PC-9 (cell line): Measurements from ENCODE around the gene CCL22. TPM values are rescaled to one million over a fixed set of nuclear protein-coding genes. Genes with fewer than 3 reads are reported as not detected.

Source experiments
- BruUV-seq: library from RNA; stranded (reverse); fragments of 400-500 nt; replicated peaks from 2 replicates; lab custom pipeline; 2021; lab: Mats Ljungman, UMichigan
- CTCF ChIA-PET: fragments of 300-600 bp; sonication (Branson Sonifier 250); formaldehyde crosslinking; loops from one replicate; lab custom pipeline; 2022; ENCODE audit warnings: antibody characterized with exemption; lab: Charles Lee
- POLR2A ChIA-PET: fragments of 300-600 bp; sonication (Branson Sonifier 250); formaldehyde crosslinking; loops from one replicate; lab custom pipeline; 2022; ENCODE audit warnings: antibody characterized with exemption; ENCODE audit not compliant: unreplicated experiment; lab: Charles Lee
- DNase-seq, 2 experiments: peaks; one replicate each; pipeline versions ENCODE4 v3.0.0 to v3.0.0-alpha.2; 2015 to 2022; ENCODE audit warnings: mixed read lengths in 1 of 2
- H2AFZ ChIP-seq: fragments of 200-600 bp; sonication (generic); 2 replicates; pipeline ENCODE4 v1.8.1; 2017; ENCODE audit warnings: antibody characterized with exemption
- H3F3A ChIP-seq: fragments of 200-600 bp; sonication (generic); 2 replicates; pipeline ENCODE4 v1.8.1; 2017; ENCODE audit warnings: antibody characterized with exemption, mild to moderate bottlenecking, low read depth; ENCODE audit not compliant: insufficient read depth
- H3K27ac ChIP-seq: fragments of 200-600 bp; sonication (generic); 2 replicates; pipeline ENCODE4 v1.6.1; 2016; ENCODE audit warnings: mixed run types
- H3K27me3 ChIP-seq: fragments of 200-600 bp; sonication (generic); 2 replicates; pipeline ENCODE4 v1.6.1; 2016; ENCODE audit warnings: low read depth, mixed run types; ENCODE audit not compliant: insufficient read depth
- H3K36me3 ChIP-seq: fragments of 200-600 bp; sonication (generic); 2 replicates; pipeline ENCODE4 v1.6.1; 2016; ENCODE audit warnings: low read depth, mixed run types
- H3K4me1 ChIP-seq: fragments of 200-600 bp; sonication (generic); replicated peaks from 2 replicates; pipeline ENCODE4 v1.6.1; 2016; ENCODE audit warnings: mixed run types; ENCODE audit not compliant: insufficient read depth
- H3K4me2 ChIP-seq: fragments of 200-600 bp; sonication (generic); 2 replicates; pipeline ENCODE4 v1.6.1; 2017; ENCODE audit warnings: mixed run types
- H3K4me3 ChIP-seq: fragments of 200-600 bp; sonication (generic); 2 replicates; pipeline ENCODE4 v1.6.1; 2016; ENCODE audit warnings: mixed run types
- H3K79me2 ChIP-seq: fragments of 200-600 bp; sonication (generic); 2 replicates; pipeline ENCODE4 v1.6.1; 2017; ENCODE audit warnings: low read depth, mixed run types
- H3K9me2 ChIP-seq: fragments of 200-600 bp; sonication (generic); 2 replicates; pipeline ENCODE4 v1.8.1; 2017; ENCODE audit warnings: mild to moderate bottlenecking; ENCODE audit not compliant: insufficient read depth
- H3K9me3 ChIP-seq: fragments of 200-600 bp; sonication (generic); 2 replicates; pipeline ENCODE4 v1.8.1; 2016; ENCODE audit warnings: low read depth; ENCODE audit not compliant: insufficient read depth
- H4K20me1 ChIP-seq: fragments of 200-600 bp; sonication (generic); 2 replicates; pipeline ENCODE4 v1.8.1; 2017; ENCODE audit not compliant: insufficient read depth
- EZH2 ChIP-seq: fragments of 200-600 bp; sonication (generic); IDR thresholded peaks from 2 replicates; pipeline ENCODE4 v1.8.0; 2017; ENCODE audit warnings: antibody characterized with exemption, low read depth
- intact Hi-C: fragments of 100-400 bp; cut with micrococcal nuclease; formaldehyde crosslinking; loops from one replicate; pipeline ENCODE4 v1.10.0; 2022; ENCODE audit not compliant: unreplicated experiment
- total RNA-seq: library from RNA; stranded (reverse); gene quantifications from 2 replicates; pipeline ENCODE4 v1.2.3, GENCODE V29; 2021
- TF ChIP-seq, protein P1 (sequence below): fragments of 200-600 bp; sonication (generic); conservative IDR thresholded peaks from 2 replicates; pipeline ENCODE4 v1.6.1; 2017; ENCODE audit warnings: mixed run types, antibody characterized with exemption, mild to moderate bottlenecking, moderate library complexity

The CCL22 gene
- total RNA-seq, 1 experiment from 2014 or later, result 0.24 TPM

DNA sequence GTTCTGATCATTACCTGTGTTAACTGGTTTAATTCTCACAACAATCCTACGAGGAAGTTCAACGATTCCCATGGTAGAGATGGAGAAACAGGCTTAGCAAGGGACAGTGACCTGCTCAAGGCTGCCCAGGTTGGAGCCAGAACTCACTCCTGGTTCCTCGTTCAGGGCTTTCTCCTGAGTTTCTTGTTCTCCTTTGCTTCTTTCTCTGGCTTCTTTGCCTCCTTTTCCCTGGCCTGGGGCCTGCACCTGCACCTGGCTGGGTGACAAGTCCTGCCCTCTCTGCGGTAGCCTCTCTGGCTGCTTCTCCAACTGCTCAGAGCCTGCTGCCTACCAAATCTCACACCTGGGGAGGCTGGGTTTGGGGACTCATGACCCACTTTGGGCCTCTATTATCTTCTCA lies 2.8 kb downstream of the CCL22 start:
- H3K4me2 ChIP-seq, result peak overlapping the region; percentile 31
- H3K36me3 ChIP-seq, result no peaks in the 10 kb centered on the region
- ChIA-PET POLR2A (no interaction called here), CTCF (interaction anchor here (0.6 kb wide), 1 partner anchor 21 kb away, joined by 3 read pairs; no protein-coding TSS in a partner anchor)
- peaks cover 17% of the 10 kb centered on the region for H3K4me1 ChIP-seq
- H3K27ac ChIP-seq, result peak overlapping the region; percentile 42
- no peaks in the 10 kb centered on the region for H3K9me2 ChIP-seq
- no peak overlapping the region for H2AFZ ChIP-seq
- H3K9me3 ChIP-seq, result no peaks in the 10 kb centered on the region
- peak; percentile 36 to 62 for DNase-seq
- no peaks in the 10 kb centered on the region for H3K79me2 ChIP-seq
- H3K4me3 ChIP-seq, result no peak overlapping the region
- H4K20me1 ChIP-seq, result no peaks in the 10 kb centered on the region
- peaks cover 12% of the 10 kb centered on the region; the same call in 1 of the 2 replicates for H3F3A ChIP-seq
- intact Hi-C loops, result loop anchor here (2.0 kb wide), 1 partner anchor 31 kb away; no protein-coding TSS in a partner anchor
- BruUV-seq, result no TSS peak
- H3K27me3 ChIP-seq, result no peaks in the 10 kb centered on the region
- TF ChIP-seq, protein P1, sequence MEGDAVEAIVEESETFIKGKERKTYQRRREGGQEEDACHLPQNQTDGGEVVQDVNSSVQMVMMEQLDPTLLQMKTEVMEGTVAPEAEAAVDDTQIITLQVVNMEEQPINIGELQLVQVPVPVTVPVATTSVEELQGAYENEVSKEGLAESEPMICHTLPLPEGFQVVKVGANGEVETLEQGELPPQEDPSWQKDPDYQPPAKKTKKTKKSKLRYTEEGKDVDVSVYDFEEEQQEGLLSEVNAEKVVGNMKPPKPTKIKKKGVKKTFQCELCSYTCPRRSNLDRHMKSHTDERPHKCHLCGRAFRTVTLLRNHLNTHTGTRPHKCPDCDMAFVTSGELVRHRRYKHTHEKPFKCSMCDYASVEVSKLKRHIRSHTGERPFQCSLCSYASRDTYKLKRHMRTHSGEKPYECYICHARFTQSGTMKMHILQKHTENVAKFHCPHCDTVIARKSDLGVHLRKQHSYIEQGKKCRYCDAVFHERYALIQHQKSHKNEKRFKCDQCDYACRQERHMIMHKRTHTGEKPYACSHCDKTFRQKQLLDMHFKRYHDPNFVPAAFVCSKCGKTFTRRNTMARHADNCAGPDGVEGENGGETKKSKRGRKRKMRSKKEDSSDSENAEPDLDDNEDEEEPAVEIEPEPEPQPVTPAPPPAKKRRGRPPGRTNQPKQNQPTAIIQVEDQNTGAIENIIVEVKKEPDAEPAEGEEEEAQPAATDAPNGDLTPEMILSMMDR, result no peak
- no peak for TF ChIP-seq EZH2

DNA sequence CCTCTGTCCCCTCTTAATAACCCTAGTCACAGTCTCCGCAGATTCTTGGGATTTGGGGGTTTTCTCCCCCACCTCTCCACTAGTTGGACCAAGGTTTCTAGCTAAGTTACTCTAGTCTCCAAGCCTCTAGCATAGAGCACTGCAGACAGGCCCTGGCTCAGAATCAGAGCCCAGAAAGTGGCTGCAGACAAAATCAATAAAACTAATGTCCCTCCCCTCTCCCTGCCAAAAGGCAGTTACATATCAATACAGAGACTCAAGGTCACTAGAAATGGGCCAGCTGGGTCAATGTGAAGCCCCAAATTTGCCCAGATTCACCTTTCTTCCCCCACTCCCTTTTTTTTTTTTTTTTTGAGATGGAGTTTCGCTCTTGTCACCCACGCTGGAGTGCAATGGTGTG lies 5.6 kb downstream of the CCL22 start:
- Histone ChIP-seq H3K36me3 (no peaks in the 10 kb centered on the region), H4K20me1 (no peaks in the 10 kb centered on the region), H3K4me1 (peaks cover 24% of the 10 kb centered on the region), H3F3A (peaks cover 23% of the 10 kb centered on the region; the same call in 1 of the 2 replicates), H3K4me3 (no peak overlapping the region), H3K79me2 (no peaks in the 10 kb centered on the region), H3K4me2 (no peak overlapping the region), H3K9me3 (no peaks in the 10 kb centered on the region), H3K27me3 (no peaks in the 10 kb centered on the region), H3K9me2 (no peaks in the 10 kb centered on the region), H3K27ac (no peak overlapping the region), H2AFZ (no peak overlapping the region)
- DNase-seq, result no peak
- POLR2A ChIA-PET, result no interaction called here
- intact Hi-C loops, result no loop called here
- CTCF ChIA-PET, result no interaction called here
- TF ChIP-seq EZH2, result no peak
- TF ChIP-seq, protein P1, result no peak
- BruUV-seq, result no TSS peak

DNA sequence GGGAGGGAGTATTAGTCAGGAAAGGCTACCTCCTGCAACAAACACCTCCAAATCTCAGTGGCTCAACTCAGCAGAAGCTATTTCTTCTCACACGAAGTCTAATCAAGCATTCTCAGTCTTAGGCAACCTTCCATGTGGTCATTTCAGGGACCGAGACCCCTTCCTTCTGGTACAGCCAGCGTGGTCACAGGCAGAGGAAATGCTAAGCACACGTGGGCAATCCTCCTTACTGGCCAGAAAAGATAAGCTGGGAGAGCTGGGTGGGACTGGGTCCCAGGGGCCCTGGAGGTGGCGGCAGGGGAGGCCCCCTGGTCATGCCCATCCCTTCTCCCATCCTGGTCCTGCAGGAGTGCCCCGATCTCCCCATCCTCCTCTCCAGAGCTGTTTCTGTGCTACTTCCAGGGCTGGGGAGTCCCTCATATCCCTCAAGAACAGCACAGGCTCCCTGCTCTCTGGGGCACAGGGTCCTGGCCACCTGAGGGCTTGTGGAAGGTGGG lies 8.0 kb downstream of the CCL22 start:
- no peak for DNase-seq
- H3K36me3 ChIP-seq, result no peaks in the 10 kb centered on the region
- peaks cover 21% of the 10 kb centered on the region; the same call in 1 of the 2 replicates for H3F3A ChIP-seq
- no peaks in the 10 kb centered on the region for H3K9me2 ChIP-seq
- intact Hi-C loops, result no loop called here
- BruUV-seq, result no TSS peak
- no peak overlapping the region; the same call in 1 of the 2 replicates for H3K27ac ChIP-seq
- H3K27me3 ChIP-seq, result no peaks in the 10 kb centered on the region
- CTCF ChIA-PET, result no interaction called here
- no peak overlapping the region for H2AFZ ChIP-seq
- no peaks in the 10 kb centered on the region for H3K9me3 ChIP-seq
- POLR2A ChIA-PET, result interaction anchor here (0.8 kb wide), 1 partner anchor 121 kb away, joined by 4 read pairs; no protein-coding TSS in a partner anchor
- H3K79me2 ChIP-seq, result no peaks in the 10 kb centered on the region
- H3K4me2 ChIP-seq, result no peak overlapping the region
- TF ChIP-seq, protein P1, result no peak
- TF ChIP-seq EZH2, result no peak
- no peak overlapping the region for H3K4me3 ChIP-seq
- H3K4me1 ChIP-seq, result peaks cover 19% of the 10 kb centered on the region
- H4K20me1 ChIP-seq, result no peaks in the 10 kb centered on the region
